ENCODE data around the gene DSCAML1.

Gene DSCAML1

DNA sequence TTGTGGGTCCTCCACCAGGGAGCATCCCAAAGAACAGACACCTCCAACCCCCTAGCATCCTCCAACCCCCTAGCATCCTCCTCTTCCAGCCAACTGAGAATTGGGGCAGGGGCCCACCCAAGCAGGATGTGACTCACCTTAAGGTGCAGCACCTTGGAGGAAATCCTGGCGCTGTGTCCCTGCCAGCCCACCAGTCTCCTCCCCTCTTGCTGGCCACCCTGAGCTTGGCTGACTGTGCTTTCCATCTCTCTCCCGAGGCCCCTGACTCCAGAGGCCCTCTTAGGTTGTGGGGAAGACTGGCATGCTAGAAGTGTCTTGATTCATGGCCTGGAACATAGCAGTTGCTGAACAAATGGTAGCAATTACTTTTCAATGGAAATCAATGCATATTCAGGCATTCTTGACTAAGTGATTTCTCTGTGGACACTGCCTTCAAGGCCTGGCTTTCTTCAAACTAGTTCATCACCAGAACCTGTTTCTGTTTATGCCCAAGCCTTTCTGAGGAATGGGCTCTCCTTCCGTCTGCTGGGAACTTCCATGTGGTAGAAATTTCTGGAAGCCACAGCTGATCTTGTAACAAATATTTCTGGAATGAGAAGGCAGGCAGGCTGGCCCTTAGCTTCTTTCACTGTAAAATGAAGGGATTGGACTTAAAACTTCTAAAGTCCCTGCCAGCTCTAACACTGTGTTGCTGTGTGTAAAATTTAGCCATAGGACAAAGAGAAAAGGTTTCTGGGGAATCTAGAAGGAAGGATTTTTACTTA is 408.8 kb downstream of the DSCAML1 start:
- no peak for DNase-seq

DNA sequence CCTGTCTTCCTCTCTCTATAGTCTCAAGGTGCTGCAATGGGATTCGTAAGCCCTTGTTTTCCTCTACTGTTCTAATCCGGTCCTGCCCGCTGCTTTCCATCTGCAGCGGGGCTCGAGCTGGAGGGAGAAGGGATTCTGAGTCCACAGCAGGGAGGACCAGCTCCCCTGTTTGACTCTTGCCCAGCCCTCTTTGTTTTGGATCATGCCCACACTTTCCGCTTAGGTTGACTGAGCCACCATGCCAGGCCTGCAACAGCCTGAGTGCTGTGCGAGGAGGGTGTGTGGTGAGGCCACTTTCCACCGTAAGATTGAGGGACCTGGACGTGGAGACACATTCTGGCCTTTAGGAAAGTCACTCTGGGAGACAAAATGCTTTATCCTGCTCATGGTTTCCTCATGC is 411.1 kb downstream of the DSCAML1 start:
- no peak for DNase-seq

DNA sequence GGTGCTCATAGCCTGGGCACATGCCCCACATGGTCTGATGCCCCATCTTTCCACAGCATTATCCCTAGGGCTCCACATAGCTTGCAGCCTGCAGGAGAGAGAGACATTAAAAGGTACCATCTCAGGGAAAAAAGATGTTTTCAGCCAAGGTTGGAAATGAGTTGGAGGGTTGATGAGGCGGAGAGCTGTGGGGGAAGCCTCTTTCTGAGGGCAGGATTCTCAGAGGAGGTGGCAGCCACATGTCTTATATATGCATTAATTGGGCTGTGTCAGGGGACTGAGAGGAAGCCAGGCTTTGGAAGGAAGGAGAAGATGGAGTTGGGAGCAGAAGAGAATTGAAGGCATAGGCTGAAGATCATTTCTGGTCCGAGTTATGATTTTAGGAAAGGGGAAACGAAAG is 411.5 kb downstream of the DSCAML1 start:
- no peak for DNase-seq

DNA sequence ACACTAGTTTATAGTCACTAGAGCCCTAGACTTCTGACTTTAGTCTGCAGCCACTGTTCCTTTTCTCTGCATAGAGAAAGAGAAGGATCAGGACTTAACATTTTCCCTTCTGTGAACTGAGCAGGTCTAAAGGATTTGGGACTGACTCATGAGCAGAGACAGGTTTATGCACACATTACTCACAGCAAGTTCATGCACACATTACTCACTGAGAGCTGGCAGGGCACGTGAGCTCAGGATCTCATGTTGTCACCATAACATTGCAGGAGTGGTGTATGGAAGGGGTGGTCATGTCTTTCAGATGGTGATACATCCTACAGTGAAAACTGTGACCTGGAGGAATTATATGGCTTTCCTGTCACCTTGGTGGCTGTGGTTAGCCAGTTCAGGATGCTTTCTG is 413.0 kb downstream of the DSCAML1 start:
- no peak for DNase-seq

DNA sequence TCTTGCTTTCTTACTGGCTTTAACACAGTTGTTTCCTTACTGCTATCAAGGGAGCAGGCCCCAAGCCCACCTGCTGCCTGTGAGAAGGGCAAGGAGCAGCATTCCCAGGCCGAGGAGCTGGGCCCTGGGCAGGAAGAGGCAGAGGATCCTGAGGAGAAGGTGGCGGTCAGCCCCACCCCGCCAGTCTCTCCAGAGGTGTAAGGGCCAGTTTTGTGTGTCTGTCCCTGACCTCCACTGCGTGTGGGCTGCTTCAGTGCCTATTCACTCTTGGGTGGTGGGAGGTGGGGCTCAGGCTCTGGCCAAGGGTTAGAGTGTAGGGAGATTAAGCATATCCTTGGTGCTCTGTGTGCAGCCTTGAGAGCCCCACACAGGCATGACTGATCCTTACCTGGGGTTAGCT is 414.3 kb downstream of the DSCAML1 start:
- DNase-seq: no peak

DNA sequence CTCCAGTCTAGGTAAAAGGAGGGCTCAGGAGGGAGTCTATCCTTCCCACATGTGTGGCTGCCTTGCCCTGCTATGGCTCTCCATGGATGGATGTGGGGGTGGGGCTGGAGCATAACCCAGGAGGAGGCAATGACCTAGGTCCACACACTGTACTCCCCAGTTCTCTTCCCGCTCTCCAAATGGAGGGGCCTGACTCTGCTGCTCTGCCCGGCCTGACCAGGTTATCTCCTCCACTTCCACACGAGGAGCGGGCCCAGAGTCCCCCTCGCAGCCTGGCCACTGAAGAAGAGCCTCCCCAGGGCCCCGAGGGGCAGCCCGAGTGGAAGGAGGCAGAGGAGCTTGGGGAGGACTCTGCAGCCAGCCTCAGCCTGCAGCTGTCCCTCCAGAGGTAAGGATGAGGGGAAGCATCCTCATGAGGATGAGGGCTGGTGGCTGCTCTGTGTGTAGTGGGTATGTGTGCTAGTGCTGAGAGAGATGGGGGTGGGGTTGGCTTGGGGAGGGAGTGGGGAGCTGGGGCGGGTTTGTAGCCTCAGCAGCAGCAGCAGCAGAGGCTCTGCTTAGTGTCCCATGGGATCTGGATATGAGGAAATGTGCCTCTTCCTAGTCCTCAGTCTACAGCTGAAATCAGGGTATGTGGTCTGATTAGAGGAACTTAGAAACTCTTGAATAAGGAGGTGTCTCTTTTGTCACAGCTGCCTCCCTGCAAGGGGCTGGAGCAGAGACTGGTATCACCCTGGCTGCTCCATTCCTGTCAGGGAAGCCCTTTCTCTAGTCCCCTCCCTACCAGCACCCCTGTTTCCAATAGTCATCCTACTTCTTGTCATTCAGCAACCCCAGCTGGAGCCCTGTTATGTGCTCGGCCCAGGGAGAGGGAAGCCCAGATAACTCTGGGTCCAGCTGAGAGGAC is 415.3 kb downstream of the DSCAML1 start:
- no peak for DNase-seq

DNA sequence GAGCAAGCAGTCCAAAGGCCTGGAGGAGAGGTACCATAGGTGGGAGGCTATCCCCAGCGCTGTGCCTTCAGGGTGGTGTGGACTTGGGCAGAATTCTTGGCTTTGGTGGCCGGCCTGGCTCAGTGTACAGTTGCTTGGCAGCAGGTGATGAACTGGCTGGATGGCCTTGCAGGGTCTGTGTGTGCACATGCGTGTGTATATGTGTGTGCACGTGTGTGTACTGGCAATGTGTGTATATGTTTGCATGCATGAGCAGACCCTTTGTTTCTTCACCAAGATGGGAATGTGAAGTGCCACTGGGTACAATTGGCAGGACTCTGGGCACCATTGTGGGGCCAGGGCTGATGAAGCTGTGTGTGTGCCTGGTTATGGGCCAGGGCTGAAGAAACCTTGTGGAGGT is 416.3 kb downstream of the DSCAML1 start:
- DNase-seq: no peak

DNA sequence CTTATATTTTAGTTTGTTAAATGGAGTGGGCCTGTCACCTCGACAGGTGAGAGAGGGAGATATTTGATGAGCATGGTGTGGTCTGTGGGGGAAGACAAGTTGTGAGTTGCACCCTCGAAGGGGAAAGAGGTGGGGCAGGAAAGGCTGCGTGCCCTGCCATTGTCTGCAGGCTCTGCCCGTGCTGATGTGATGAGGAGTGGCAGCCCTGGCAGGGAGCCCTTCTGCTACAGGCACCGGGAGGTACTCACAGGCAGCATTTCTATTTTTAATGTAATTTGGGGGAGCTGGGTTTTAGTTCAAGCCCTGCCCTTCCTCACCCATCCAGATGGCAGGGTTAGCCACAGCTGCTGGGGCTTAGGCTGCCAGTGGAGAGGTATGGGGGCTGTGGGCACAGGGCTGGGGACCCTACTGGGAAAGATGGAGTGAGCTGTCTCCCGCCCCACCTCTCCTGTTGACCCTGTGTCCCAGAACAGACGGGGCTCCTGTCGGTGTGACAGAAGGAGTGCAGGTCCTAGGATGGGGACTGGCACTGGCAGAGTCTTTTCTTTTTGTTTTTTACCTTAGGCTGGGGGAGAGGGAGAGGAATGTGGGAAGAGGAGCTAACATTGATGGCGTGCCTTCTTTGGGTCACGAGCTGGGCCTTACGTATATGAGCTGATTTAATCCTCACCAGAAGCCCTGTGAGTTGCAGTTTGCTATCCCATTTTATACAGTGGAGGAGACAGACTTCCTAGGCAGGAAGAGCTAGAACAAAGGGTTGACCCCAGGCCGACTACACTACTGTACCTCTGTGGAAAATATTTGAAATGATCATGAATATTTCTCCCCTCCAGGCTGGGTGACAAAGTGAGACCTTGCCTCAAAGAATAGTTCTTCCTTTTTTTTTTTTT is 417.8 kb downstream of the DSCAML1 start:
- DNase-seq: no peak
